ENCODE measurements around the gene CXADR. TPM values are rescaled to one million over a fixed set of nuclear protein-coding genes. Genes with fewer than 3 reads are reported as not detected.

Gene CXADR
- total RNA-seq, 4 donors from 2014 or later: 87.7 to 123 (median 112) TPM

- no peak overlapping the region for H3K27ac ChIP-seq
- WGBS: 81% methylated on average over 3 of the region's 3 CpGs
- TF ChIP-seq POLR2A (IDR thresholded peaks at IDR 0.05): no peak
- no peak for TF ChIP-seq CTCF (IDR thresholded peaks at IDR 0.05)
- TF ChIP-seq EP300 (IDR thresholded peaks at IDR 0.05): no peak
- TF ChIP-seq POLR2AphosphoS5 (IDR thresholded peaks at IDR 0.05): no peak
- no peak overlapping the region for H3K4me3 ChIP-seq
- no peaks in the 10 kb centered on the region for H3K27me3 ChIP-seq
- no peaks in the 10 kb centered on the region for H3K9me3 ChIP-seq
- DNase-seq (ENCODE audit: low spot score in 2 of 2): no peak
- peaks cover 77% of the 10 kb centered on the region for H3K36me3 ChIP-seq
- no peaks in the 10 kb centered on the region for H3K4me1 ChIP-seq
Observed at GRCh38 chr21:17598437-17598836, 85.6 kb downstream of the CXADR start.

DNA sequence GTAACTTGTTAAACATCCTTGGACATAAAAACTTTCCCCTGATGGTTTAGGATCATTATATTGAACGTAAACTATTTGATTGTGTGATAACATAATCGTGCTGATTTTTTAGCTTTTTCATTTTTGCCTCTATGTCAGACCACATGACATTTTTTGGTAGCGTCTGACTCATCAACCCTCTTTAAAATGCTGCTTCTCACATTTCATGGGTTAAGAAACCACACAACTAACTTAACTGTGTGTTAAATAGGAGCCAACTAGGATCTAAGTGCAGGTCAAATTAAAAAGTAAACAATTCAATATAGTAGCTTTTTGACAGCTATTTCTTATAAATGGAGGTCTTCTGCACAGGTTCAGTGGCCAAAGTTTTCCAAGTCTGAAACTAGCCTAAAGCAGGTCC lies 90.0 kb downstream of the CXADR start:
- no peaks in the 10 kb centered on the region for H3K9me3 ChIP-seq
- WGBS: 63% methylated on average over 3 of the region's 3 CpGs
- H3K27me3 ChIP-seq: no peaks in the 10 kb centered on the region
- peaks cover 59% of the 10 kb centered on the region for H3K36me3 ChIP-seq
- no peak for TF ChIP-seq EP300 (IDR thresholded peaks at IDR 0.05)
- TF ChIP-seq CTCF (IDR thresholded peaks at IDR 0.05): no peak
- no peak for TF ChIP-seq POLR2AphosphoS5 (IDR thresholded peaks at IDR 0.05)
- TF ChIP-seq POLR2A (IDR thresholded peaks at IDR 0.05): no peak
- H3K27ac ChIP-seq: no peak overlapping the region
- H3K4me1 ChIP-seq: peaks cover 1% of the 10 kb centered on the region
- no peak overlapping the region for H3K4me3 ChIP-seq
- no peak for DNase-seq (ENCODE audit: low spot score in 2 of 2)

DNA sequence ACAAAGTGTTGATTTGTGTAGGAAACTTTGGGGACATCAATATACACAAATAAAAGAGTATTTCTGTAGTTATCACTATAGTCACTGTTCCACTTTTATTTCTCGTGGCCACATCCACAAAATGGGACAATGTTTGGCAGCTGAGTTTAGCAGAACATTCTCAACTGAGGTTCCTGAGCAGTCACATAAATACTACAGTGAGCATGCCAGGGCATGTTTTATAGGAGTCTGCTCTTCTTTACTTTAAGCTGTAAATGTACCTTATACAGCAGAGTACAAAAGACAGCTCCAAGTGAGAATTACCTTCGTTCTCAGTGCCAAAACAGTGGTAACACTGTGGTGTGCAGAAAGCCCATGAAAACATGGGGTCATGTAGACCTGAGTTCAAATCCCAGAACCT lies 94.8 kb downstream of the CXADR start:
- 63% methylated on average over 2 of the region's 2 CpGs for WGBS
- H3K36me3 ChIP-seq: peaks cover 26% of the 10 kb centered on the region

GRCh38 chr21:17609681-17610080 lies 96.8 kb downstream of the CXADR start:
- Histone ChIP-seq H3K4me1 (peaks cover 31% of the 10 kb centered on the region), H3K27me3 (no peaks in the 10 kb centered on the region), H3K27ac (no peak overlapping the region), H3K9me3 (no peaks in the 10 kb centered on the region), H3K4me3 (no peak overlapping the region), H3K36me3 (peaks cover 6% of the 10 kb centered on the region)
- no peak for DNase-seq (ENCODE audit: low spot score in 2 of 2)
- TF ChIP-seq CTCF (IDR thresholded peaks at IDR 0.05) (no peak), EP300 (IDR thresholded peaks at IDR 0.05) (no peak), POLR2A (IDR thresholded peaks at IDR 0.05) (no peak), POLR2AphosphoS5 (IDR thresholded peaks at IDR 0.05) (no peak)
- 93% methylated on average over 2 of the region's 2 CpGs for WGBS

More for the DNA sequence above, 94.8 kb downstream of the CXADR start:
- DNase-seq (ENCODE audit: low spot score in 2 of 2): no peak
- Histone ChIP-seq H3K4me1 (peaks cover 25% of the 10 kb centered on the region), H3K9me3 (no peaks in the 10 kb centered on the region), H3K27me3 (no peaks in the 10 kb centered on the region), H3K4me3 (no peak overlapping the region), H3K27ac (no peak overlapping the region)
- TF ChIP-seq EP300 (IDR thresholded peaks at IDR 0.05) (no peak), CTCF (IDR thresholded peaks at IDR 0.05) (no peak), POLR2AphosphoS5 (IDR thresholded peaks at IDR 0.05) (no peak), POLR2A (IDR thresholded peaks at IDR 0.05) (no peak)

- Histone ChIP-seq H3K4me1 (peaks cover 31% of the 10 kb centered on the region), H3K27ac (peak overlapping the region; percentile 97), H3K36me3 (no peaks in the 10 kb centered on the region), H3K27me3 (no peaks in the 10 kb centered on the region), H3K9me3 (no peaks in the 10 kb centered on the region), H3K4me3 (peak overlapping the region; percentile 98)
- 26% methylated on average over 9 of the region's 9 CpGs for WGBS
- no peak for DNase-seq (ENCODE audit: low spot score in 2 of 2)
- TF ChIP-seq CTCF (IDR thresholded peaks at IDR 0.05): no peak
Observed at GRCh38 chr21:17610911-17611310, 98.1 kb downstream of the CXADR start.

Measured in suprapubic skin (tissue), 4 donors.